SK-N-SH (cell line): ENCODE data around the gene BCO1. TPM values are rescaled to one million over a fixed set of nuclear protein-coding genes. Genes with fewer than 3 reads are reported as not detected.

Experiments
- CTCF ChIA-PET: fragments of 300-600, 350-600 bp; formaldehyde crosslinking; extraction: SDS; loops from one replicate; lab custom pipeline; 2021; lab: Yijun Ruan, JAX
- POLR2A ChIA-PET: fragments of 350-600 bp; sonication (Branson Sonifier 250); formaldehyde crosslinking; extraction: SDS; loops from one replicate; lab custom pipeline; 2020; ENCODE audit warnings: antibody characterized with exemption, inconsistent platforms; lab: Yijun Ruan, JAX
- DNase-seq: peaks from one replicate; pipeline ENCODE4 v3.0.0; 2012
- H2AFZ ChIP-seq: fragments of 200-600 bp; sonication (generic); 2 replicates; pipeline ENCODE4 v1.8.1; 2016; ENCODE audit warnings: antibody characterized with exemption, mild to moderate bottlenecking, low read depth
- H3F3A ChIP-seq: fragments of 200-600 bp; sonication (generic); replicated peaks from 2 replicates; pipeline ENCODE3; 2016; ENCODE audit warnings: antibody characterized with exemption, mild to moderate bottlenecking; ENCODE audit not compliant: insufficient read depth
- H3K27ac ChIP-seq, 2 experiments: fragments of 200-500 bp in 1 of 2; fragments of 200-600 bp in 1 of 2; sonication (Bioruptor generic) in 1 of 2; sonication (generic), shearing (Covaris generic) in 1 of 2; 2 replicates each; pipeline versions ENCODE4 v1.5.1 to v1.6.1; 2014 to 2016; ENCODE audit warnings: low read depth in 2 of 2, inconsistent platforms in 1 of 2, low read length in 1 of 2, mild to moderate bottlenecking in 1 of 2, mixed read lengths in 1 of 2
- H3K27me3 ChIP-seq: fragments of 200-600 bp; sonication (generic), shearing (Covaris generic); 2 replicates; pipeline ENCODE4 v1.6.1; 2016; ENCODE audit warnings: mixed run types; ENCODE audit not compliant: insufficient read depth
- H3K36me3 ChIP-seq, 2 experiments: fragments of 200-500 bp in 1 of 2; fragments of 200-600 bp in 1 of 2; sonication (Bioruptor generic) in 1 of 2; sonication (generic) in 1 of 2; replicated peaks in 1 of 2; 2 replicates each; pipeline versions ENCODE3 to v1.5.1; 2014 to 2016; ENCODE audit warnings: low read length in 1 of 2, mild to moderate bottlenecking in 1 of 2; ENCODE audit not compliant: insufficient read depth in 2 of 2, control insufficient read depth in 1 of 2
- H3K4me1 ChIP-seq, 2 experiments: fragments of 200-500 bp in 1 of 2; fragments of 200-600 bp in 1 of 2; sonication (Bioruptor generic) in 1 of 2; sonication (generic), shearing (Covaris generic) in 1 of 2; 2 replicates each; pipeline versions ENCODE4 v1.5.1 to v1.6.1; 2014 to 2016; ENCODE audit warnings: low read depth in 1 of 2, low read length in 1 of 2, mixed run types in 1 of 2; ENCODE audit not compliant: insufficient read depth in 2 of 2, control insufficient read depth in 1 of 2
- H3K4me2 ChIP-seq: fragments of 200-600 bp; sonication (generic), shearing (Covaris generic); 2 replicates; pipeline ENCODE4 v1.6.1; 2017; ENCODE audit warnings: mixed run types
- H3K4me3 ChIP-seq, 2 experiments: fragments of 200-500 bp in 1 of 2; fragments of 200-600 bp in 1 of 2; sonication (Bioruptor generic) in 1 of 2; sonication (generic), shearing (Covaris generic) in 1 of 2; 2 replicates each; pipeline versions ENCODE4 v1.5.1 to v1.8.1; 2014 to 2016; ENCODE audit warnings: low read depth in 2 of 2, inconsistent platforms in 1 of 2, low read length in 1 of 2, mild to moderate bottlenecking in 1 of 2, mixed read lengths in 1 of 2, moderate library complexity in 1 of 2
- H3K79me2 ChIP-seq: fragments of 200-600 bp; sonication (generic); 2 replicates; pipeline ENCODE4 v1.8.1; 2017; ENCODE audit warnings: mild to moderate bottlenecking; ENCODE audit not compliant: insufficient read depth
- H3K9ac ChIP-seq: fragments of 200-600 bp; sonication (generic); 2 replicates; pipeline ENCODE4 v1.6.1; 2017; ENCODE audit warnings: mixed run types
- H3K9me2 ChIP-seq: fragments of 200-600 bp; sonication (generic); 2 replicates; pipeline ENCODE4 v1.6.1; 2017; ENCODE audit warnings: mixed run types
- H3K9me3 ChIP-seq: fragments of 200-600 bp; sonication (generic); 2 replicates; pipeline ENCODE4 v1.6.1; 2017; ENCODE audit warnings: mixed run types, mild to moderate bottlenecking, moderate library complexity
- H4K20me1 ChIP-seq: fragments of 200-600 bp; sonication (generic); 2 replicates; pipeline ENCODE4 v1.6.1; 2017; ENCODE audit warnings: mild to moderate bottlenecking, mixed run types; ENCODE audit not compliant: insufficient read depth
- EZH2phosphoT487 ChIP-seq: fragments of 200-600 bp; sonication (generic); IDR thresholded peaks from 2 replicates; pipeline ENCODE4 v1.6.1; 2017; ENCODE audit warnings: low read depth, mixed run types, mild to moderate bottlenecking, antibody characterized with exemption, moderate library complexity, borderline replicate concordance
- FOSL2 ChIP-seq: IDR thresholded peaks from 2 replicates; pipeline ENCODE4 v1.4.0; 2012; ENCODE audit warnings: low read depth, mild to moderate bottlenecking, moderate library complexity, borderline replicate concordance
- FOXJ3 ChIP-seq: sonication (generic); formaldehyde crosslinking; IDR thresholded peaks from 2 replicates; pipeline ENCODE4 v1.5.1; 2020; ENCODE audit warnings: mild to moderate bottlenecking, missing genetic modification reagents
- FOXM1 ChIP-seq: IDR thresholded peaks from 2 replicates; pipeline ENCODE4 v1.4.0; 2012; ENCODE audit warnings: low read depth, mild to moderate bottlenecking
- GABPA ChIP-seq: IDR thresholded peaks from 2 replicates; pipeline ENCODE4 v1.4.0; 2012; ENCODE audit warnings: low read depth, mild to moderate bottlenecking
- IRF3 ChIP-seq: fragments of 150-350 bp; IDR thresholded peaks from 2 replicates; pipeline ENCODE4 v1.6.1; 2016; ENCODE audit warnings: mild to moderate bottlenecking, low read depth, low read length
- JUND ChIP-seq: IDR thresholded peaks from 2 replicates; pipeline ENCODE4 v1.4.0; 2012
- MXI1 ChIP-seq: IDR thresholded peaks from 2 replicates; pipeline ENCODE4 v1.6.1; 2012; ENCODE audit warnings: mild to moderate bottlenecking, low read depth, low read length, improper control_type of control experiment
- NFIC ChIP-seq: IDR thresholded peaks from 2 replicates; pipeline ENCODE4 v1.4.0; 2012; ENCODE audit warnings: borderline replicate concordance
- NRF1 ChIP-seq: IDR thresholded peaks from 2 replicates; pipeline ENCODE4 v1.6.1; 2012; ENCODE audit warnings: low read depth, mild to moderate bottlenecking, low read length
- RAD21 ChIP-seq: IDR thresholded peaks from 2 replicates; pipeline ENCODE4 v1.6.1; 2012; ENCODE audit warnings: mild to moderate bottlenecking, low read length
- RFX5 ChIP-seq: IDR thresholded peaks from 2 replicates; pipeline ENCODE4 v1.6.1; 2012; ENCODE audit warnings: mild to moderate bottlenecking, improper control_type of control experiment, low read length
- SMC3 ChIP-seq: IDR thresholded peaks from 2 replicates; pipeline ENCODE4 v1.6.1; 2012; ENCODE audit warnings: low read depth, low read length, improper control_type of control experiment
- USF1 ChIP-seq: IDR thresholded peaks from 2 replicates; pipeline ENCODE4 v1.4.0; 2012; ENCODE audit warnings: low read depth, borderline replicate concordance
- USF2 ChIP-seq: fragments of 150-350 bp; IDR thresholded peaks from 2 replicates; pipeline ENCODE4 v1.6.1; 2017; ENCODE audit warnings: antibody characterized with exemption, low read length, low read depth, borderline replicate concordance
- YY1 ChIP-seq: IDR thresholded peaks from 2 replicates; pipeline ENCODE4 v1.4.0; 2012; ENCODE audit warnings: low read depth, mild to moderate bottlenecking
- WGBS: methylation state at CpG from one replicate; pipeline ENCODE4 v1.1.6; 2017; ENCODE audit warnings: low lambda C conversion rate; 5-methylcytosine and 5-hydroxymethylcytosine counted together
- polyA plus RNA-seq, 3 experiments: library from polyadenylated mRNA; depleted of rRNA; stranded (reverse); fragments of >200 nt; gene quantifications; 2 replicates each; pipeline ENCODE4 v1.2.3, GENCODE V29; 2012
- TF ChIP-seq, protein P1 (sequence below): IDR thresholded peaks from 2 replicates; pipeline ENCODE4 v1.4.0; 2012; ENCODE audit warnings: low read depth
- TF ChIP-seq, protein P2 (sequence below): IDR thresholded peaks from 2 replicates; pipeline ENCODE4; 2012

BCO1 gene
- polyA plus RNA-seq, 1 of the 3 experiments (the other 2 are of a cell fraction), result 0.02 TPM

DNA sequence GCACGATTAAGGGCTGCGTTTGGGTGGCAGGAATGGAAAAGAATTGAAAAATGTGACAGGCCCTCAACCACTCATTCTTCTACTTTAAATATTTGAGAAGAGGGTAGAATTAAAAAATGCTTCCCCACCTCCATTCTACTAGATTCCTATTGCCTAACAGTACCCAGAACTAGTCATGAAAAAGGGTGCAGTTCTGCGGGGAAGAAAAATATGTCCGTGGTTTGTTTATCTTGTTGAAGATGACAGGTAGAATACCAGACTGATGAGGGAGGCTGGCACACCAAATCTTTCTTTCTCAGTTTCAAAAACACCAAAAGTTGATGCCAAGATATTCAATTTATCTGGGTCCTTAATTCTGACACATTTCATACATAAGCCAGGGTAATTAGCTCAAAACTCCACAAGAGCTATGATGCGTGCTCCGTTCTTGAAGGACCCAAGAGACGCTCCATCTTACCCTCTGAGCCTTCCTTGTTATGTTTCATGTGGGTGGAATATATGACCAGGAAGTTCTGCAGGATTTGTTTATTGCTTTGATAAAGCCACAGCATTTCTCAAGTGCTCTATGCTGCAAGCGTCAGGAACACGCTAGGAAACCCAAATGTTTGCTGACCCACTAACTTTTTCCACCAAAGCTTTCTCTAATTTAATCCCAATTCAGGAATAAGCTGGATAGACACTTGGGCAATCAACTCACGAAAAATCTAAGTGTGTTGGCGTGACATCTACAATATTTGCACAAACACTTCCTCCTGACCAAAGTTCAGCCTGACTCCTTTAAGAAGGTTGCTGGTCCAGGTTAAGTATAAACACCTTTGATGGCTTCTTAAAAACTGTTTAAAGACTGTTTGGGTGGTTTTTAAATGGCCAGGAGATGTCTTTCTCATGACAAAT is 55.7 kb downstream of the BCO1 start:
- no peaks in the 10 kb centered on the region for H3K27me3 ChIP-seq
- no peaks in the 10 kb centered on the region for H3K4me1 ChIP-seq
- H3K4me2 ChIP-seq, result no peak overlapping the region
- H2AFZ ChIP-seq, result no peak overlapping the region
- CTCF ChIA-PET, result interaction anchor here (1.0 kb wide), 1 partner anchor 89 kb away, joined by 3 read pairs; no protein-coding TSS in a partner anchor
- no peak for DNase-seq
- no peak overlapping the region for H3K9ac ChIP-seq
- POLR2A ChIA-PET, result no interaction called here
- H3K27ac ChIP-seq, result no peak overlapping the region
- H3K36me3 ChIP-seq, result no peaks in the 10 kb centered on the region
- no peak overlapping the region for H3K4me3 ChIP-seq
- H3K9me2 ChIP-seq, result no peaks in the 10 kb centered on the region
- TF ChIP-seq FOXM1 (no peak), MXI1 (no peak), RFX5 (no peak), USF1 (no peak), FOSL2 (no peak), JUND (no peak), GABPA (no peak), RAD21 (no peak), USF2 (no peak), FOXJ3 (CRISPR knock-in tag) (no peak), SMC3 (no peak), IRF3 (no peak), EZH2phosphoT487 (no peak), NFIC (no peak), NRF1 (no peak), YY1 (no peak)
- TF ChIP-seq, protein P1, sequence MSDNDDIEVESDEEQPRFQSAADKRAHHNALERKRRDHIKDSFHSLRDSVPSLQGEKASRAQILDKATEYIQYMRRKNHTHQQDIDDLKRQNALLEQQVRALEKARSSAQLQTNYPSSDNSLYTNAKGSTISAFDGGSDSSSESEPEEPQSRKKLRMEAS, result no peak
- TF ChIP-seq, protein P2, sequence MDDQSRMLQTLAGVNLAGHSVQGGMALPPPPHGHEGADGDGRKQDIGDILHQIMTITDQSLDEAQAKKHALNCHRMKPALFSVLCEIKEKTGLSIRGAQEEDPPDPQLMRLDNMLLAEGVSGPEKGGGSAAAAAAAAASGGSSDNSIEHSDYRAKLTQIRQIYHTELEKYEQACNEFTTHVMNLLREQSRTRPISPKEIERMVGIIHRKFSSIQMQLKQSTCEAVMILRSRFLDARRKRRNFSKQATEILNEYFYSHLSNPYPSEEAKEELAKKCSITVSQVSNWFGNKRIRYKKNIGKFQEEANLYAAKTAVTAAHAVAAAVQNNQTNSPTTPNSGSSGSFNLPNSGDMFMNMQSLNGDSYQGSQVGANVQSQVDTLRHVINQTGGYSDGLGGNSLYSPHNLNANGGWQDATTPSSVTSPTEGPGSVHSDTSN, result no peak
- no peaks in the 10 kb centered on the region for H3K79me2 ChIP-seq
- whole genome bisulfite sequencing, result 80% methylated on average over 11 of the region's 11 CpGs
- no peaks in the 10 kb centered on the region for H3K9me3 ChIP-seq
- no peaks in the 10 kb centered on the region for H4K20me1 ChIP-seq
- no peaks in the 10 kb centered on the region for H3F3A ChIP-seq
